NCI-H69 (cell line): Measurements from ENCODE around the gene RND1.
"Not testable (repeated sequence)": the region's sequence is repeated elsewhere in the genome, so short reads cannot be mapped to it uniquely, and the experiment has no call there.

ENCODE experiments used
- DNase-seq: peaks from one replicate; lab custom pipeline; 2025; lab: John Stamatoyannopoulos, UW

The RND1 gene

GRCh38 chr12:48866052-48866711 lies 512 bp upstream of the RND1 start:
- DNase-seq = no peak

DNA sequence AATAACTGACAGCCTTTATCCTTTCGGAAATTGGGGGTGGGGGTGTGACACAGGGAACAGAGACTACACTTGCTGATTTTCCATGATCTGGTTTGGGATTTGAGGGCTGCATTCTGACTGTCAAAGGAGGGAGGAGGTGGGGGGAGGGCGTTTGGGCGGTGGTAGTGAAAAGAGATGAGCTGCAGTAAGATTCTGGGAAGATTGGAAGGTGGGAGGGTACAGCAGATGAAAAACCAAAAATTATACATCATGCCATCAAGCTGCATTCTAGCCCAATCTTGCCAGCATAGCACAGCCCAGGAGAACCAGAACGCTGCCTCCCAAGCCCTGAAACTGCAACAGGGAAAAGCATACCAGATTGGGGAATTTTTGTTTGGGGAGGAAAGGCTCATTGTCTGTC lies 2.4 kb downstream of the RND1 start:
- DNase-seq = no peak

DNA sequence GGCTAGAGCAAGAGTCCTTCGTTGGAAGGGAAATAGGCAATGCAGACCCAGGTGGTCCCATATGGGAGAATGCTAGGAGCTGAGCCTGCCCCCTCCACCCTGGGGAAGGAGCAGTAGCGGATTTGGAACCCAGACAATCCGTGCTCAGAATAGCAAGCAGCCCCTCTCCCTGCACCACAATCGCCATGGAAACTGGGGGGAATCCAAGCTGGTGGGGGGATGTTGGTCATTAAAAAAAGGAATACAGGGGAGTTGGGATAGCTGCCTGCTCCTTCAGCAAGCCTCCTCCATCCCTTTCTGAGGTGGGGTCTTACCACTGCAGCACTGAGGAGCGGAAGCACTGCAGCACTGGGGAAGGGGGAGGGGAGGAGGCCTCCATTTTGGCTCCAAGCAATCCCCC lies 2.9 kb downstream of the RND1 start:
- no peak for DNase-seq

GRCh38 chr12:48861111-48861510 lies 4.6 kb downstream of the RND1 start:
- no peak for DNase-seq

GRCh38 chr12:48860236-48860635 lies 5.4 kb downstream of the RND1 start:
- DNase-seq = not testable (repeated sequence)

DNA sequence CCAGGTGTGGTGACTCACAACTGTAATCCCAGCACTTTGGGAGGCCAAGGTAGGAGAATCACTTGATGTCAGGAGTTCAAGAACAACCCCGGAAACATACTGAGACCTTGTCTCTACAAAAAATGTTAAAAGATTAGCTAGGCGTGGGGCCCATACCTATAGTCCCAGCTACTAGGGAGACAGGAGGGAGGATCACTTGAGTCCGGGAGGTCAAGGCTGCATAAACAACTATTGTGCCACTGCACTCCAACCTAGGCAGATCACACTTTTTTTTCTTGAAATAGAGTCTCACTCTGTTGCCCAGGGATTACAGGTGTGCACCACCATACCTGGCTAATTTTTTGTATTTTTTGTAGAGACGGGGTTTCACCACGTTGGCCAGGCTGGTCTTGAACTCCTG lies 6.1 kb downstream of the RND1 start:
- DNase-seq = no peak

GRCh38 chr12:48858043-48858442 lies 7.6 kb downstream of the RND1 start:
- no peak for DNase-seq

DNA sequence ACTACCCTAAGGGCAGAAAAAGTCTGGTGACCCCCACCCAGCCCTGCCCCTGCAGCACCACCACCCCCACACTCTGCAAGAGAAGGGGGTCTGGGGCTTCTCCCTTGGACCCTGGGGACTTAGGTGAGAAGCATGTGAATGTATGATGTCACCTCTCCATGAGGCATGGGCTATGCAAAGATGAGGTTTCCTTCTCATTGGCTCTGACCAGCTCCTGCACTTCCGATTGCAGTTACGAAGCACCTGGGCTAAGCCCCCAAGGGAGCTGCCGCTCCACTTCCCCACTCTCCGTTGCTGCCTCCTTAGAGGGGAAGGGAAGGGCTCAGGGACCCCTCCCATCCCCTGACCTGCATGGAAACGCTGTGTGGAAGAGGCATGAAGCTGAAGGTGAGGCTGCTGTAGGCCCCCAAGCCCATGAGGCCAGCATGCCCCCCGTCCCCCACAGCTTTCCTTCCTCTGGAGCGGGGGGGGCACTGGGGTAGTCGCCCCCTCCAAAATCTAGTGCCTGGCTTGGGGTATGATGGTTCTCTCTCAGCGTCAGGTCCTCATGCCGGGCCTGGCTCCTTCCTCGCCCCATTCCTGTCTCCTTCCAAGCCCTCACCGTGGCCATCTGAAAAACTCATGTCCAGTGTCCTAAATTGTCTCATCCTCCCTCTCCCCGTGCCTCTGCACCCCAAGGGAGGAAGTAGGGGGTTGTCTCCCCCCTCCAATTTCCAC lies 8.2 kb downstream of the RND1 start:
- DNase-seq = peak; percentile 44

DNA sequence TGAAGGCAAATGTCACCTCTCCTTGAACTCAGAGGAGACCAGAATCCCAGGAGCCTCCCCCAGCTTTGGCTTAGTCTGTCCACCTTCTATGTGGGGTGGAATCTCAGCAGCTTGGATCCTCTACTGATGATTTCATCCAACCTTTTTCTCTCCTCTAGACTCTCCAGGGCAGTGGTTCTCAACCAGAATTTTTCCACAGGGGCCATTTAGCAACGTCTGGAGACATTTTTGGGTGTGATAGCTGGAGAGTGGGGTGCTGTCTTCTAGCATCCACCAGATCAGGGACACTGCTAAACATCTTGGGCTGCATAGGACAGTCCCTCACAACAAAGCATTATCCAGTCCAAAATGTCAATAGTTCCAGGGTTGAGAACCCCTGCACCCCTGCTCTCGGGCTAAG lies 9.3 kb downstream of the RND1 start:
- DNase-seq = no peak

DNA sequence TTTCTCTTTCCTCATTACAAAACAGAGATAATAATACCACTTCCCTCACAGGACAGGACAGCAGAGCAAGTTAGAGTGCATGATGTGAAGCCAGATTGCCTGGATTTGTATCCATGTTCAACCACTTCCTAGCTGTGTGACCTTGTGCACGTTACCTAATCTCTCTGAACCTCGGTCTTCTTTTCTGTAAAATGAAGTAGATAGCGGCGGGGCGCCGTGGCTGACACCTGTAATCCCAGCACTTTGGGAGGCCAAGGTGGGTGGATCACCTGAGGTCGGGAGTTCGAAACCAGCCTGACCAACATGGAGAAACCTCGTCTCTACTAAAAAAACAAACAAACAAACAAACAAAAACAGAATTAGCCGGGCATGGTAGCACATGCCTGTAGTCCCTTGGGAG lies 10.7 kb downstream of the RND1 start:
- not testable (repeated sequence) for DNase-seq

GRCh38 chr12:48854488-48854887 lies 11.2 kb downstream of the RND1 start:
- DNase-seq = no peak

DNA sequence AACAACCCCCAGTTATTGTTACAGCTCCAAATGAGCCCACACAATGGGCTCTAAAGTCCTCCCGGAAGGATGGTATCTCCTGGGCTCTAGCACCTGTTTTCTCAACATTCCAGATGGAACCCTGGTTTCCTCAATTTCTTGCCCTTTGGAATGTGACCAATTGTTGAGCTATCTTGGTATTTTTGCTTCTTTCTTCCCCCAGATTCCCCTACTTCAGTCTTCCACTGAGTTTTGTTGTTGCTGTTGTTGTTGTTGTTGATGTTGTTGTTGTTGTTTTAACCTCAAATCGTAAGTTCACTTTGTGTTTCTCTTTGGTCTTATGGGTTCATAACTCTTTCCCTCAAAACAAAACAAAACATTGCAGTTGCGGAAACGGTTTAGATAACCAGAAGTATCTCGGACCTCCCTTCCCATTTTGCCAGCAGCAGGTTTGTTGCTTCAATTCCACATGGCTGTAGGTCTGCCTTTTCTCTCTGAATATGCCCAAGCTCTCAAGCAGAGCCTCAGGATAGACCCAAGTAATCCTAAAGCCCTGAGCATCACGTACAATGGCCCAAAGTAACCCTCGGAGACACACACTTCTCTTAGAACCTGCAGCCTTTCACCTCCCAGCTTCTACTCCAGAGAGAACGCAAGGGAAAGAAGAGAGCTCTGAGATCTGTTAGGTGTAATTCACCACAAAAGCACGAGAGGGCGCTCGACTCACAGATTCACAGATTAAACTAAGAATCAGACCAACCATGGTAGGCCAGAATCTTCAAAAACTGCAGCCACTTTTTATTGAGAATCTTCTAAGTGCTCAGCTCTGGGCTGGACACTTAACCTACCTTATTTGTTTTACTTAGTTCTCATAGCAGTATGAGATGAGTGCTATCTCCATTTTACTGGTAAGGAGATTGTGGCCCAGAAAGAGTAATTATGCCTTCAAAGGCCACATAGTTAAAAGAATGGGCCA lies 12.7 kb downstream of the RND1 start:
- DNase-seq = peak; percentile 90

DNA sequence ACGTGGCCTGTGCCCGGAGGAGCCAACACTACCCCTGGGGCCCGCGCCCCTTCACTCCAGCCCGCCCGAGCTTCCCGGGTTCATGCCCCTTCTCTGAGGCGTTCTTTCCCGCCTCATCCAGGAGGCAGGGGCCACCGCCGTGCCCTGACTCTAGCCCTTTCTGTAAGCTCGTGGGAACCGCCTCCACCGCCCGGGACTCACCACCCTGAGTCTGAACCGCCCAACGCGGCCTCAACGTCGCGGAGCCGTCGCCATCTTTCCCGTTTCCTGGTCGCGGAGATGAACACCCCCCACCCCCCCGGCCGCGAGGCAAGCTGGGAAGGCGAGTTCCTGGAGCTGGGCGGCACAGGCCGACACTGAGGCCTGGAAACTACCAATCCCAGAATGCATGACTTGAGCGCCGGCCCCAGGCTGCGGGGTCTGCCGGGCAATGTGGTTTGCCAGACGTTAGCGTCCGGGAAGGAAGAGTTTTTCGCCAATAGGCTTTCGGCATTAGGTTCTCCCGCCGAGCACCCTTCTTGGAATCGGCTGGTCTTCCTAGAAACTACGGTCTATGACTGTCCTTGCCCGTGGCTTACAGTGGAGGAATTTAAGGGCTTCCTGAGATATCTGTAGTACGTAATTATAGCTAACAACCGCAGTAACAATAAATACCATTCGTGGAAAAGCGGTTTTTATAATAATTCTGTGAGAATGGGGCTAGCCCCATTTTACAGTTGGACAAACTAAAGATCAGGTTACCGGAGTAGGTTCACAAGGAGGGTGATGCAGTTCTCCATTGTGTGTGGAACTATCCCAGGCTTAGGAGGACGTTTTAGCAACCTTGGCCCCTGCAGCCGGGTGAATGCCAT lies 13.6 kb downstream of the RND1 start, which contains the start of gene DDX23:
DDX23 (minus strand) TSS at position 281 of the 851 bp plus-strand sequence. CDS start 6,381 bp downstream, outside the sequence.
- DNase-seq = peak; percentile 99

- DNase-seq = not testable (repeated sequence)
Measured at GRCh38 chr12:48842021-48842420, 23.6 kb downstream of the RND1 start.

- no peak for DNase-seq
Measured at GRCh38 chr12:48838048-48838447, 27.6 kb downstream of the RND1 start.

DNA sequence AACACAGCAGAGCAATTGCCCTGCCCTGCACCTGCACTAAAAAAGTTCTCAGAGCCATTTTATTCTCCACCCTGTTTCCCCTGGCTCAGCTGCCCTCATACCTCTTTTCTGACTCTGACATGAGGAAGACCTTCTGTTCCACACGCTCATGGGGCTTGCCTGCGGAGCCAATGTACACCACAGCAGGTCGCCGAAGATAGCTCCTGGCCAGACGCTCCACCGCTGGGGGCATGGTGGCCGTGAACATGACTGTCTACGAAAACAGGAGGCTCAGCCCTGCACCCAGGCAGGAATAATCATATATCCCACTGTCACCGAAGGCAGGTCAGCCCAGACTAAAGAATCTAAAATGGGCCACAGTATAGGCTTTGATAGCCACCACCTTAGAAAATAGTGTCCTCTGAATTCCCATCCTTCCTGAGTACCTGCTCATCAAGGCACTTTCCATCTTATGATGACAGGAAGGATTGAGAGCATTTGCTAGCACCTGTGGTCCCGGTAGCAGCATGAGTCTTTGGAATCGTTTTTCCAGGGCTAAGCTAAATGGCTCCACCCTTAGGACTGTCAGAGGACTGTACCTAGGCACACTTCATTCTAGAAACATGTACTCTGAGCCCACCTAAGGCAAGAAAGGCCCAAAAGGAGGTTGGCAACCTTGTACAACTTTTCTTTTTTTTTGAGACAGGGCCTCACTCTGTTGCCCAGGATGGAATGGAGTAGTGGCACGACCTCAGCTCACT lies 33.2 kb downstream of the RND1 start:
- no peak for DNase-seq

DNA sequence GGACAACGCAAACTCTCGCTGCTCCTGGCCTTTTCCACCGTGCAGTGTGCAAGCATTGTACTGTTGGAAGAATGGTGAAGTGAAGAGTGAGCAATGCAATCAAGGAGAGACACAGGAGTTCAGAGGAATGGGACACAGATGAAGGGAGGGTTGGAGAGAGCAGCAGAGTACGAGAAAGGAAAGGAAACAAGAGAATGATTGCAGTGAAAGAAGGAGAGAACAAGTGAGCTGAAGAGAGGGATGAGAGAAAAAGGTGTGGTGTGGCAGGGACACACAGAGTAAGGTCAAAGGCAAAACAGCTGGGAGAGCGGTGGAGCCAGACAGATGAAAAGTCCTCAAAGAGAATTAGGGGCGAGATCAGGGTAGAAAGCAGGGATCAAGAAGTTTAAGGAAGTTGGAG lies 34.4 kb downstream of the RND1 start:
- DNase-seq = no peak

GRCh38 chr12:48828841-48829575 lies 36.7 kb downstream of the RND1 start:
- DNase-seq = no peak

GRCh38 chr12:48828293-48828692 lies 37.4 kb downstream of the RND1 start:
- peak; percentile 21 for DNase-seq

- DNase-seq = no peak
Measured at GRCh38 chr12:48827513-48828096, 38.1 kb downstream of the RND1 start.
